Calu3 (cell line): ENCODE results near the gene STH. TPM values are rescaled to one million over a fixed set of nuclear protein-coding genes. Genes with fewer than 3 reads are reported as not detected.

ENCODE experiments used
- BruUV-seq: library from RNA; stranded (reverse); fragments of 400-500 nt; replicated peaks from 2 replicates; lab custom pipeline; 2021; lab: Mats Ljungman, UMichigan
- CTCF ChIA-PET: fragments of 300-600 bp; sonication (Branson Sonifier 250); formaldehyde crosslinking; loops from one replicate; lab custom pipeline; 2022; ENCODE audit warnings: antibody characterized with exemption; lab: Charles Lee
- DNase-seq: peaks from one replicate; pipeline ENCODE4 v3.0.0; 2022
- H3K27ac Mint-ChIP-seq: one replicate; pipeline ENCODE4 v1.8.0; 2022; ENCODE audit warnings: mixed read lengths; ENCODE audit not compliant: unreplicated experiment
- H3K27me3 Mint-ChIP-seq: one replicate; pipeline ENCODE4 v1.8.0; 2022; ENCODE audit warnings: mixed read lengths; ENCODE audit not compliant: unreplicated experiment
- H3K36me3 Mint-ChIP-seq: one replicate; pipeline ENCODE4 v1.8.0; 2022; ENCODE audit warnings: mild to moderate bottlenecking, moderate library complexity, mixed read lengths; ENCODE audit not compliant: insufficient read depth, unreplicated experiment
- H3K4me1 Mint-ChIP-seq: one replicate; pipeline ENCODE4 v1.8.0; 2022; ENCODE audit warnings: mild to moderate bottlenecking, low read depth, mixed read lengths; ENCODE audit not compliant: unreplicated experiment
- H3K4me3 Mint-ChIP-seq: one replicate; pipeline ENCODE4 v1.8.0; 2022; ENCODE audit warnings: mild to moderate bottlenecking, low read depth, moderate library complexity, mixed read lengths; ENCODE audit not compliant: unreplicated experiment
- H3K9me3 Mint-ChIP-seq: one replicate; pipeline ENCODE4 v1.8.0; 2022; ENCODE audit warnings: low read depth, mixed read lengths; ENCODE audit not compliant: unreplicated experiment
- intact Hi-C: fragments of 100-400 bp; cut with micrococcal nuclease; formaldehyde crosslinking; loops from one replicate; pipeline ENCODE4 v1.10.0; 2022; ENCODE audit not compliant: unreplicated experiment
- total RNA-seq: library from RNA; stranded (reverse); gene quantifications from 2 replicates; pipeline ENCODE4 v1.2.3, GENCODE V29; 2022
- TF ChIP-seq, protein P1 (sequence below): fragments of 200-600 bp; IDR thresholded peaks from one replicate; pipeline ENCODE4 v1.8.0; 2022; ENCODE audit warnings: antibody characterized with exemption; ENCODE audit not compliant: unreplicated experiment

The STH gene
- total RNA-seq, 1 experiment from 2014 or later: not detected

DNA sequence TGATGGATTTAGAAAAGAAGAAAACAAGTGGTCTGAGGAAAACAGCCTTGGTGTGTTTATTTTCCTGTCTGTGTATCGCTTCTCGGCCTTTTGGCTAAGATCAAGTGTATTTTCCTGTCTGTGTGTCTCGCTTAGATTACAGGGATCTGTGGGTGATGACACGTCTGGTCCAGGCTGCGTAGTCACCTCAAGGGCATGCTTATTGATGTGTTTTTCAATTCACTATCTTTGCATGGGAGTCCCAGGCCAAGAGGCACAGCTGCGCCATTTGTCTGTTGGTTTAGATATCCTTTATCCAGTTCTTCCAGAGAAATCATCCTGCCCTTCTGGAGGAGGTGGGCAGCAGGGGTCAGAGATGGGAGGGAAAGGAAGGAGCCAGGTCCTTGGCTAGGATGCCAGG is 47.1 kb upstream of the STH start:
- peaks cover 18% of the 10 kb centered on the region for H3K4me1 Mint-ChIP-seq
- no peak overlapping the region for H3K27ac Mint-ChIP-seq
- no TSS peak for BruUV-seq
- intact Hi-C loops: no loop called here
- H3K9me3 Mint-ChIP-seq: no peaks in the 10 kb centered on the region
- no peaks in the 10 kb centered on the region for H3K36me3 Mint-ChIP-seq
- no peak overlapping the region for H3K4me3 Mint-ChIP-seq
- CTCF ChIA-PET: no interaction called here
- peaks cover 71% of the 10 kb centered on the region for H3K27me3 Mint-ChIP-seq
- no peak for DNase-seq
- TF ChIP-seq, protein P1, sequence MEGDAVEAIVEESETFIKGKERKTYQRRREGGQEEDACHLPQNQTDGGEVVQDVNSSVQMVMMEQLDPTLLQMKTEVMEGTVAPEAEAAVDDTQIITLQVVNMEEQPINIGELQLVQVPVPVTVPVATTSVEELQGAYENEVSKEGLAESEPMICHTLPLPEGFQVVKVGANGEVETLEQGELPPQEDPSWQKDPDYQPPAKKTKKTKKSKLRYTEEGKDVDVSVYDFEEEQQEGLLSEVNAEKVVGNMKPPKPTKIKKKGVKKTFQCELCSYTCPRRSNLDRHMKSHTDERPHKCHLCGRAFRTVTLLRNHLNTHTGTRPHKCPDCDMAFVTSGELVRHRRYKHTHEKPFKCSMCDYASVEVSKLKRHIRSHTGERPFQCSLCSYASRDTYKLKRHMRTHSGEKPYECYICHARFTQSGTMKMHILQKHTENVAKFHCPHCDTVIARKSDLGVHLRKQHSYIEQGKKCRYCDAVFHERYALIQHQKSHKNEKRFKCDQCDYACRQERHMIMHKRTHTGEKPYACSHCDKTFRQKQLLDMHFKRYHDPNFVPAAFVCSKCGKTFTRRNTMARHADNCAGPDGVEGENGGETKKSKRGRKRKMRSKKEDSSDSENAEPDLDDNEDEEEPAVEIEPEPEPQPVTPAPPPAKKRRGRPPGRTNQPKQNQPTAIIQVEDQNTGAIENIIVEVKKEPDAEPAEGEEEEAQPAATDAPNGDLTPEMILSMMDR: no peak

DNA sequence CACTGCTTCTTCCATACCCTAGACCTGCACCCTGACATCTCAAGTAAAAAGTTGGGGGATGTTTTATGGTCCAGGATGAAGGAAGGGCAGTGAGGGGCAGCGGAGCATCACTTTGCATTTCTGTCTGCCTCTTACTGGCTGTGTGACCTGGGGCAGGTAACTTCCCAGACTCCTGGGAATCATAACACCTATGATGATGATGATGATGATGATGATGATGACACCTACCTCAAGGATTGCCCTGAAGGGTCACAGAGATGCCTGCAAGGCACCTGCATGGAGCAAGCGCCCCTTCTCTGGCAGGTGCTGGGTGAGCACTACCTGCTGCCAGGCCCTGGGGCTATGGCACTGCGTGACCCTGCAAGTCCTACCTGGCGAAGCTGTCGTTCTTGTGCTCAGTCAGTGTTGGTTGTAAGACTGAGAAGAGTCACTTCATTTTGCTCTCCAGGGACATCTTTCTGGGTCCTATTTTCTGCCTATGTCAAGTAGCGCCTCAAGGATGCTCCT is 46.2 kb upstream of the STH start:
- intact Hi-C loops: no loop called here
- H3K27ac Mint-ChIP-seq: no peak overlapping the region
- DNase-seq: no peak
- H3K9me3 Mint-ChIP-seq: no peaks in the 10 kb centered on the region
- no TSS peak for BruUV-seq
- H3K36me3 Mint-ChIP-seq: no peaks in the 10 kb centered on the region
- CTCF ChIA-PET: no interaction called here
- TF ChIP-seq, protein P1: no peak
- peaks cover 18% of the 10 kb centered on the region for H3K4me1 Mint-ChIP-seq
- peaks cover 71% of the 10 kb centered on the region for H3K27me3 Mint-ChIP-seq
- no peak overlapping the region for H3K4me3 Mint-ChIP-seq

DNA sequence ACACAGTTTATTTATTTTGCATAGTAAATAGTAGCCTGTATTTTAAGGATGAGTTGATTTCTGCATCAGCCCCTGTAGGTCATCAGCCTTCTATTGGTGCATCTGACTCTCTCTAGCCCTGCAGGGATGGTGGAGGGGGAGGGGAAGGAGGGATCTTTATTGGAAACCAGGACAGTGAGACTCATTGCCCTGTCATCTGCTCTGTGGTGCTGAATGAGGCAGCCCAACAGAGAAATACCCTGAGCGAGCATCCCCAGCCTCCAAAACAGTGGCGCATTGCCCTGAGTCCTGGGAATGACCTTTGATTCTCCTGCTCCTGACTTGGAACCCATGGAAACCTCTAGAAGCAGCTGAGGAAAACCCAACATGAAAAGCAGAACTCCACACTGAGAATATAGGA is 45.5 kb upstream of the STH start:
- intact Hi-C loops: no loop called here
- no peak overlapping the region for H3K27ac Mint-ChIP-seq
- CTCF ChIA-PET: no interaction called here
- peaks cover 71% of the 10 kb centered on the region for H3K27me3 Mint-ChIP-seq
- no peak for DNase-seq
- BruUV-seq: no TSS peak
- TF ChIP-seq, protein P1: no peak
- H3K36me3 Mint-ChIP-seq: no peaks in the 10 kb centered on the region
- H3K4me3 Mint-ChIP-seq: no peak overlapping the region
- H3K9me3 Mint-ChIP-seq: no peaks in the 10 kb centered on the region
- H3K4me1 Mint-ChIP-seq: peaks cover 18% of the 10 kb centered on the region

DNA sequence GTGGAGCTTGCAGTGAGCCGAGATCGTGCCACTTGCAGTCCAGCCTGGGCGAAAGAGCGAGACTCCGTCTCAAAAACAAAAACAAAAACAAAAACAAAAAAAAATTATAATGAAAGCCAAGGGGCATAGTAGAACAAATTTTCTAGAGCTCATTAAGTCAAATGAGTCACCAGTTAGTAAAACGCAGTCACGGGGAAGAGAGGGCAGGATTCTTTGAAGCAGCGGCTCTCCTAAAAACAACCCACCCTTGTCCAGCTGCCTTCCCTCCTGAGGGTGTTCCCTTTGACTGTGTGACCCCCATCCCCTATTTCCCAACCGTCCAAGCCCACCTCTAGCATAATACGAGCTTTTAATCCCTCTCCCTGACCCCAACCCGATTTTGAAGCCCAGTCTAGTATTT is 44.1 kb upstream of the STH start:
- Mint-ChIP-seq H3K4me3 (no peak overlapping the region), H3K27me3 (peaks cover 61% of the 10 kb centered on the region), H3K36me3 (no peaks in the 10 kb centered on the region), H3K4me1 (peaks cover 8% of the 10 kb centered on the region), H3K27ac (no peak overlapping the region), H3K9me3 (no peaks in the 10 kb centered on the region)
- no TSS peak for BruUV-seq
- DNase-seq: no peak
- intact Hi-C loops: no loop called here
- CTCF ChIA-PET: interaction anchor here (0.6 to 1.6 kb wide), 3 partner anchors 11 to 258 kb away, joined by 3 to 5 read pairs (median 4); no protein-coding TSS in a partner anchor
- TF ChIP-seq, protein P1: no peak
